Activated T-helper 9 cell treated with anti-CD3 and anti-CD28 coated beads, Interleukin-2, amount 50 U/mL, for 16 hours (primary cell): ENCODE results near the gene S100A9.
A peak's percentile ranks its signal among the peaks of the same experiment; 100 is the strongest.
"Not testable (repeated sequence)": the region's sequence is repeated elsewhere in the genome, so short reads cannot be mapped to it uniquely, and the experiment has no call there.

Experiments used
- DNase-seq: peaks from one replicate; pipeline ENCODE4 v3.0.0-alpha.2; 2020; ENCODE audit warnings: low read depth

Gene S100A9

GRCh38 chr1:153390938-153391710 lies 33.5 kb downstream of the S100A9 start, which contains the start of gene S100A8:
S100A8 (minus strand) TSS chr1:153391073; CDS start chr1:153390535, 538 bp downstream.
- no peak for DNase-seq

DNA sequence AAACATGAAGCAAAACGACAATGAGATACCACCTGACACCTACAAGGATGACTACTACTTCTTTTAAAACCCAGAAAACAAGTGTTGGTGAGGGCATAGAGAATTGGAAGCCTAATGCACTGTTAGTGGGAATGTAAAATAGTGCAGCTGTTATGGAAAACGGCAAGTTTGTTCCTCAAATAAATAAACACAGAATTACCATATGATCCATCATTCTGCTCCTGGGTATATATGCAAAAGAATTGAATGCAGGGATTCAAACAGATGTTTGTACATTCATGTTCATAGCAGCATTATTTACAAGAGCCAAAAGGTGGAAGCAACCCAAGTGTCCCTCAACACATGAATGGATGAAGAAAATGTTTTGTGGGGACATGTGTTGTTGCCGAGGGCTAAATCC lies 34.6 kb downstream of the S100A9 start:
- no peak for DNase-seq

GRCh38 chr1:153392822-153393221 lies 35.2 kb downstream of the S100A9 start:
- DNase-seq = no peak

- DNase-seq = no peak
Observed at GRCh38 chr1:153393926-153394325, 36.3 kb downstream of the S100A9 start.

DNA sequence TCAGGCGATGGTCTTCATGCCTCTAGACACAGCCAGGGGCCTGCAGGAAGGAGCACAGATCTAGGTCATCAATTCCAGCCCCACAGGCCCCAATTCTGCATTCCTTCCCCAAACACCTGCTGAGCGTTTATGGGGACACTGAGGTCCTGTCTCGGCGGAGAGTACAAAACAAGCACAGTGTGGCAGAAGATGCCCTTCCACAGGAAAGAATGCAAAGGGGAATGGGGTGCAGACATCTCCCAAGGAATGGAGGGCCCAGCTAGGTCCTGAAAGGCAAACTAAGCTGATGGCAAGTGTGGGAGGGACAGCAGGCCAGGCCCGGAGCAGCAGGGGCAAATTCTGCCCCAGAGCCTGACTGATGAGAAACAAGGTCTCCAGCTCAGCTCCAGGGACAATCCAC lies 36.7 kb downstream of the S100A9 start:
- DNase-seq = no peak

GRCh38 chr1:153395136-153395685 lies 37.6 kb downstream of the S100A9 start:
- no peak for DNase-seq

DNA sequence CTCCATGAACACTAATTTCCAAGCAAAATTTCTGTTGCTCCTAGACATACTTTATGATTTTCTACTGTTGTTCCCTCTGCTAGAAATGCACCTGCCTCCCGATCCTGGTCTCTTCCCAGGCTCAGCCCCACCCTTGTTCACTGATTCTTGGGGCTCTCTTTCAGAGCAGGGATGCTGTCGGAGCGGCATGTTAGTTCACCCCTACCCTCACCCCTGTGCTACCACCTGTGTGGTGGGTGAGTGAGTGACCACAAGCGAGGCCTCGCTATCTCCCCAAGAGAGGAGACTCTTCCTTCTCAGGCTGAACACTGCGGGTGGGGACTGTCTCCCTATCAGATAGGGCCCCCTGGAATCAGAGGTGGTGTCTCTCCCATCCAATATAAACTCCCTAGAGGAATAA lies 38.1 kb downstream of the S100A9 start:
- DNase-seq = no peak

- no peak for DNase-seq
Observed at GRCh38 chr1:153396461-153396860, 38.8 kb downstream of the S100A9 start.

GRCh38 chr1:153397051-153397923 lies 39.6 kb downstream of the S100A9 start:
- DNase-seq = no peak

DNA sequence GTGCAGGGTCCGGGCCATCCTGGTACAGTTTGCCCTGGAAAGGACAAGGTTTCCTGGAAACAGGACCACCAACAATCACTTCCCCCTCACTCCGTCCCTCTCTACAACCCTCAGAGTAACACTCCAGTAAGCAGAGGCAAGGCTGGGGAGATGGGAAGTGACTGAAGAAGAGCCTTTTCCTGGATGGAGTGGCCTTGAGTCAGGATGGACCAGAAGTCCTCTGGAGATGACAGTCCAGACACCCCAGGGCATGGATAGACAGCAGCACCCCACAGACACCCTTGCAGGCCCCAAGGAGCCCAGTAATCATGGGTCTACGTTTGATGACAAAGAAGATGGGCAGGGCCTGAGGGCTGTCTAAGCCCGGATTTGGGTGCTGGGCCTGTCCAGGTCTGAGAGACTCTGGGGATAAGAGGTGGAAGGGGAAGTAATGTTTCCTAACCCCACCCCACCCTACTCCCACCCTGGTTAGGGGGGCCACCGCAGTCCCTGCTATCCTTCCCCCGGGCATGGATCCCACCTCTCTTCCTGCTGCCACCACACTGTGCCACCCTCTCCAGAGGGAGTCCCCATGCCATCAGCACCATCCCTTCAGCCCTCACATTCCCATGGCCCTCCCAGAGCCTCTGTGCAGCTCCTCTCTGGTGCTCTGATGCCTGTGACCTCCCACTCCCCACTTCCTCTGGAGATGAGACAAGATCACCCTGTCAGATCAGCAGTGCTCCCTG lies 40.4 kb downstream of the S100A9 start:
- DNase-seq = no peak

- no peak for DNase-seq
Observed at GRCh38 chr1:153399401-153400055, 41.9 kb downstream of the S100A9 start.

DNA sequence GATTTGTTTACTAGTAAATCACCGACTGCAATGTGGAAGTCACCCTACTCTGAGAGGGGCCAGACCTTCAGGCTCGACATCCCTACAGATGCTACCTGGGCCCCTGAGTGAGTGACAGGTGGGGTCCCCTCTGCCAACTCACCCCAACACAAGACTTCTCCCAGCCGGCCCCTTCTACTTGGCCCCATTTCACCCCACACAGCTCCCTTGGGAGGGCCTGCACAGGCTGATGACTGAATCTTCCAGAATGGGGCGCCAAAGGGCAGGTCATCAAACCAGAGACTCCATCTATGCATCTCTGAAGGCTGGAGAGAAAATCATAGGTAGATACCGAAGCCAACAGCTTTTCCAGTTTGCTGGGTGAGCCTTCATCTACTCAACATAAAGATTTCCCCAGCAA lies 42.6 kb downstream of the S100A9 start:
- DNase-seq = no peak

DNA sequence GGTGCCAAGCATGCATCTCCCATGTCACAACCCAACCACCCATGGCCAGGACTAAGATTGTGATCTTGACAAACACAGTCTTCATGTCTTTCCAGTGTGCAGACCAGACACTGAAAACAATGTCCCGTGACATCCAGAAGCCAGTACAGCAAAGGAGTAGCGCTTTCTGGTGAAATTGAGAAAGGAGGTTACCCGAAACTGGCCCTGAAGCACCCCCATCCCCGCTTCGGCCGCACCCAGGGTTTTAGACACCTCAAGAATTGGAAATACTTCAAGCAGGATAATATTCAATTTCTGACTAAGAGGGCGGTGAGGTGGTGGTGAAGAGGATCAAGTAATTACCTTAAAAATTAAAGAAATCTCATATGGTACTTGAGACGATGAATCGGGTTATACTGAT lies 43.8 kb downstream of the S100A9 start:
- DNase-seq = no peak

DNA sequence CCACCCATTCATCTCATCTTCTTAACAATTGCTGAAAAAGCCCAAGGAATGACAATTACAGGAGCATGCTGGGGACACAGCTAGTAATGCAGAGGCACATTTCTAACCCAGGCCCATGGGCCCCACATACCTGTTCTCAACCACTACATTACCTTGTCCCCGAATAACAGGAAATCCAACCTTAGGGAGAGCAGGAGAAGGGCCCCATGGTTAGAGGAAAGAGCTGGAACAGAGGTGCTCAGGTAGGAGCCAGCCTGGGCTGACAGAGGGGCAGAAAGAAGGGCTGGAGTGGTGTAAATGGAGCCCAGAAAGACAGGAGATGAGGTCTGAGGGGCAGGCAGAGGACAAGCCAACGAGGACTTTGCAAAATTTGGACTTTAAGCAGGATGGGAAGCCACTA lies 44.6 kb downstream of the S100A9 start:
- DNase-seq = no peak

- DNase-seq = no peak
Observed at GRCh38 chr1:153403421-153404085, 45.9 kb downstream of the S100A9 start.

- DNase-seq = no peak
Observed at GRCh38 chr1:153404086-153404635, 46.5 kb downstream of the S100A9 start.

- peak; percentile 37 for DNase-seq
Observed at GRCh38 chr1:153404768-153405167, 47.1 kb downstream of the S100A9 start.

GRCh38 chr1:153405825-153406599 lies 48.4 kb downstream of the S100A9 start:
- DNase-seq = not testable (repeated sequence)

DNA sequence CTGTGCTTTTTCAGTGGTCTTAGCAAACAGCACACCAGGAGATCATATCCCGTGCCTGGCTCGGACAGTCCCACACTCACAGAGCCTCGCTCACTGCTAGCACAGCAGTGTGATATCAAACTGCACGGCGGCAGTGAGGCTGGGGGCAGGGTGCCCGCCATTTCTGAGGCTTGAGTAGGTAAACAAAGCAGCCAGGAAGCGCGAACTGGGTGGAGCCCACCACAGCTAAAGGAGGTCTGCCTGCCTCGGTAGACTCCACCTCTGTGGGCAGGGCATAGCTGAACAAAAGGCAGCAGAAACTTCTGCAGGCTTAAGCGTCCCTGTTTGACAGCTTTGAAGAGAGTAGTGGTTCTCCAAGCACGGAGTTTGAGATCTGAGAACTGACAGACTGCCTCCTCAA lies 49.6 kb downstream of the S100A9 start:
- not testable (repeated sequence) for DNase-seq
